ENCODE data around the gene SLC13A3.

DNA sequence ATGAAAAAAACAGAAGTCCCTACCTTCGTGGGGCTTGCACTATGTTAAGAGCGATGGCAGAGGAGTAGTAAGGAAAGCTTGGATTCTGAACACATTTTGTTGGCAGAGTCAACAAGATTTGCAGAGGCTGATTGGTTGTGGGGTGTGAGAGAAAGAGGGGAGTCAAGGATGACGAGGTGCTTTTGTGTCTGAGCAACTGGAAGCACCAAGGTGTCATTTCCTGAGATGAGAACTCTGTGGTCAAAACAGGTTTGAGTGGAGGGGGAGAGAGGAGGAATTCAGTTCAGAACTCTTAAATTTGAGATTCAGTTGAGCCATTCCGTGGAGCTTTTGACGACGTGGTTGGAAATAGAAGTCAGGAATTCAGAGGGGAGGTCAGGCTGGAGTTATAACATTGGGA is 104.3 kb downstream of the SLC13A3 start:
- TF ChIP-seq CTCF (IDR thresholded peaks at IDR 0.05) (no peak), POLR2A (IDR thresholded peaks at IDR 0.05) (no peak), POLR2AphosphoS5 (IDR thresholded peaks at IDR 0.05) (no peak)

Data from gastroesophageal sphincter (tissue), 3 donors.